ENCODE measurements around the gene CAMTA1. TPM values are rescaled to one million over a fixed set of nuclear protein-coding genes. Genes with fewer than 3 reads are reported as not detected.

CAMTA1 gene
- total RNA-seq, 1 donor from 2014 or later: 99.0 TPM

- Mint-ChIP-seq H3K4me3 (ENCODE audit: low read depth) (no peak overlapping the region), H3K36me3 (ENCODE audit: insufficient read depth) (no peaks in the 10 kb centered on the region), H3K27me3 (peaks cover 6% of the 10 kb centered on the region), H3K27ac (no peak overlapping the region), H3K9me3 (ENCODE audit: low read depth) (peaks cover 8% of the 10 kb centered on the region), H3K4me1 (ENCODE audit: low read depth) (no peaks in the 10 kb centered on the region)
- DNase-seq (ENCODE audit: low spot score, unreplicated experiment): no peak
- no peak for TF ChIP-seq CTCF (IDR thresholded peaks at IDR 0.05; ENCODE audit: unreplicated experiment)
These were observed 190.8 kb downstream of the CAMTA1 start for GRCh38 chr1:6976044-6976375.

GRCh38 chr1:6979003-6979613 is 193.9 kb downstream of the CAMTA1 start:
- no peak overlapping the region for H3K27ac Mint-ChIP-seq
- DNase-seq (ENCODE audit: low spot score, unreplicated experiment): no peak
- no peaks in the 10 kb centered on the region for H3K36me3 Mint-ChIP-seq (ENCODE audit: insufficient read depth)
- no peaks in the 10 kb centered on the region for H3K4me1 Mint-ChIP-seq (ENCODE audit: low read depth)
- no peak for TF ChIP-seq CTCF (IDR thresholded peaks at IDR 0.05; ENCODE audit: unreplicated experiment)
- H3K9me3 Mint-ChIP-seq (ENCODE audit: low read depth): peaks cover 8% of the 10 kb centered on the region
- peaks cover 3% of the 10 kb centered on the region for H3K27me3 Mint-ChIP-seq
- H3K4me3 Mint-ChIP-seq (ENCODE audit: low read depth): no peak overlapping the region

GRCh38 chr1:6981595-6981994 is 196.3 kb downstream of the CAMTA1 start:
- Mint-ChIP-seq H3K9me3 (ENCODE audit: low read depth) (no peaks in the 10 kb centered on the region), H3K4me3 (ENCODE audit: low read depth) (no peak overlapping the region), H3K27ac (no peak overlapping the region), H3K4me1 (ENCODE audit: low read depth) (no peaks in the 10 kb centered on the region), H3K36me3 (ENCODE audit: insufficient read depth) (no peaks in the 10 kb centered on the region), H3K27me3 (peaks cover 6% of the 10 kb centered on the region)
- TF ChIP-seq CTCF (IDR thresholded peaks at IDR 0.05; ENCODE audit: unreplicated experiment): no peak
- no peak for DNase-seq (ENCODE audit: low spot score, unreplicated experiment)

GRCh38 chr1:6982443-6982842 is 197.2 kb downstream of the CAMTA1 start:
- Mint-ChIP-seq H3K9me3 (ENCODE audit: low read depth) (no peaks in the 10 kb centered on the region), H3K4me3 (ENCODE audit: low read depth) (no peak overlapping the region), H3K27me3 (peaks cover 6% of the 10 kb centered on the region), H3K36me3 (ENCODE audit: insufficient read depth) (no peaks in the 10 kb centered on the region), H3K27ac (no peak overlapping the region), H3K4me1 (ENCODE audit: low read depth) (no peaks in the 10 kb centered on the region)
- no peak for TF ChIP-seq CTCF (IDR thresholded peaks at IDR 0.05; ENCODE audit: unreplicated experiment)
- no peak for DNase-seq (ENCODE audit: low spot score, unreplicated experiment)

- Mint-ChIP-seq H3K27ac (no peak overlapping the region), H3K9me3 (ENCODE audit: low read depth) (no peaks in the 10 kb centered on the region), H3K4me1 (ENCODE audit: low read depth) (no peaks in the 10 kb centered on the region), H3K27me3 (peaks cover 6% of the 10 kb centered on the region), H3K4me3 (ENCODE audit: low read depth) (no peak overlapping the region), H3K36me3 (ENCODE audit: insufficient read depth) (no peaks in the 10 kb centered on the region)
- TF ChIP-seq CTCF (IDR thresholded peaks at IDR 0.05; ENCODE audit: unreplicated experiment): no peak
- DNase-seq (ENCODE audit: low spot score, unreplicated experiment): no peak
These were observed 197.6 kb downstream of the CAMTA1 start for GRCh38 chr1:6982860-6983259.

Data from progenitor cell of endocrine pancreas (in vitro differentiated cells).